ENCODE measurements around the gene ABCC11. TPM values are rescaled to one million over a fixed set of nuclear protein-coding genes. Genes with fewer than 3 reads are reported as not detected.

The ABCC11 gene
- total RNA-seq, 4 donors from 2014 or later = not detected

DNA sequence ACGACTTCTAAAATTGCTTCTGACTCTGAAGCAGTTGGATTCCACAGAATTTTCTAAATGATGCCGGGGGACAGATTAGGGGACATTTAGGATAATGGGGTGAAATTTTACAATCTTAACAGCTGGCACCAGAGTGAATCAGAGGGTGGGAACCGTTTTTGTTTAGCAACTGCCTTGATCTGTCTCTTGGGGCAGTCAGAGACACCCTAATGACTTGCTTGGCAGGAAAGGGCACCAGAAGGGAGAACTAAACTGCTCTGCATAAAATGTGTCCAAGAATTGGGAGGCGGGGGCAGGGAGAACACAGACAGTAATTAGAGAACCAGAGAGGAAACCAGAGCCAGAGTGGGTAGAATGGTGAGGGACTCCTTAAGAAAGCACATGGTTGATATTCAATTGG is 85.4 kb downstream of the ABCC11 start:
- TF ChIP-seq, protein P1, sequence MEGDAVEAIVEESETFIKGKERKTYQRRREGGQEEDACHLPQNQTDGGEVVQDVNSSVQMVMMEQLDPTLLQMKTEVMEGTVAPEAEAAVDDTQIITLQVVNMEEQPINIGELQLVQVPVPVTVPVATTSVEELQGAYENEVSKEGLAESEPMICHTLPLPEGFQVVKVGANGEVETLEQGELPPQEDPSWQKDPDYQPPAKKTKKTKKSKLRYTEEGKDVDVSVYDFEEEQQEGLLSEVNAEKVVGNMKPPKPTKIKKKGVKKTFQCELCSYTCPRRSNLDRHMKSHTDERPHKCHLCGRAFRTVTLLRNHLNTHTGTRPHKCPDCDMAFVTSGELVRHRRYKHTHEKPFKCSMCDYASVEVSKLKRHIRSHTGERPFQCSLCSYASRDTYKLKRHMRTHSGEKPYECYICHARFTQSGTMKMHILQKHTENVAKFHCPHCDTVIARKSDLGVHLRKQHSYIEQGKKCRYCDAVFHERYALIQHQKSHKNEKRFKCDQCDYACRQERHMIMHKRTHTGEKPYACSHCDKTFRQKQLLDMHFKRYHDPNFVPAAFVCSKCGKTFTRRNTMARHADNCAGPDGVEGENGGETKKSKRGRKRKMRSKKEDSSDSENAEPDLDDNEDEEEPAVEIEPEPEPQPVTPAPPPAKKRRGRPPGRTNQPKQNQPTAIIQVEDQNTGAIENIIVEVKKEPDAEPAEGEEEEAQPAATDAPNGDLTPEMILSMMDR (IDR thresholded peaks at IDR 0.05) = no peak
- TF ChIP-seq POLR2A (IDR thresholded peaks at IDR 0.05) (no peak), EP300 (IDR thresholded peaks at IDR 0.05) (no peak)
- H3K4me1 ChIP-seq = peaks cover 0 to 9% (median 2%) of the 10 kb centered on the region in 4 donors
- no peak overlapping the region for H3K27ac ChIP-seq
- no peak for DNase-seq (ENCODE audit: low spot score in 2 of 2)
- H3K4me3 ChIP-seq = no peak overlapping the region
- 68 to 69% methylated on average over 4 of the region's 4 CpGs for WGBS, 2 donors
- peaks cover 0 to 10% of the 10 kb centered on the region in 2 donors for H3K27me3 ChIP-seq
- H3K9me3 ChIP-seq = no peaks in the 10 kb centered on the region
- no peaks in the 10 kb centered on the region for H3K36me3 ChIP-seq

DNA sequence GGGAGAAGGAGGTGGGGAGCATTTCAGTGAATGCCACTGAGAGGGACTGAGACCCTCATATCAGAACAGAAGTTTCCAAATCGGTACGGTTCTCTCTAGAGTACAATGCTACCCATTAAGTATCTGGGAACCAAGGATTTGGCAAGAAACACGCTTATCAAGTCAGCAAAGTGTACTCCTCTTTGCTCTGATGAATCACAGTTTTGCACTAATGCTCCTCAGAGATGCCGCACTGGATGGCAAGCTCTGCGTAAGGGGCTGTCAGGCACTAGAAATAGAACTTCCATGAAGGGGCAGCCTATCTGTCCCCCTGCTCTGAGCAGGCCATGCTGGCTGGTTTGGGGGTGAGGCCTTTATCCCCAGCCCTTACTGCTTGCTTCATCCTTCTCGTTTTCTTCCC is 86.8 kb downstream of the ABCC11 start:
- WGBS, 2 donors = 62 to 66% methylated on average over 6 of the region's 6 CpGs
- Histone ChIP-seq H3K27me3 (peaks cover 0 to 10% of the 10 kb centered on the region in 2 donors), H3K4me3 (no peak overlapping the region), H3K27ac (no peak overlapping the region), H3K4me1 (peaks cover 0 to 14% (median 5%) of the 10 kb centered on the region in 4 donors), H3K9me3 (no peaks in the 10 kb centered on the region), H3K36me3 (no peaks in the 10 kb centered on the region)
- no peak for DNase-seq (ENCODE audit: low spot score in 2 of 2)
- TF ChIP-seq, protein P1 (IDR thresholded peaks at IDR 0.05) = no peak
- no peak for TF ChIP-seq POLR2A (IDR thresholded peaks at IDR 0.05)
- TF ChIP-seq EP300 (IDR thresholded peaks at IDR 0.05) = no peak

DNA sequence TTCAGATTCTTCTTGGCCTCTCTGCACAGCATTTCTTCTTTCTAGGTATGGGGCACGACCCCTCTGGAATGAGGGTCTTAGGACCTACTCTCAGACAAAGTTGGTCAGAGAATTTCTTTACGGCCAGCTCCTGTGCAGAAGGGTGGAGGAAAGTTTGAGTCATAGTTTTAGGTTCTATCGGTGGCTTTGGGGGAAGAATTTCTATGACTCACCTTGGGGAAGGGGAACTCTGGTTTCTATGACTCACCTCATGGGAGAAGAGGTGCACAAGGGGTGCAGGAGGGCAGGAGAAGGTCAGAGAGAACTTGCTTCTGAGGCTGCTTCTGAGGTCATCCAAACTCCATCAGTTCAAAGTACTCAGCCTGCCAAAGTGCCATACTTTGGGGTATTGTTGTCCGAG is 89.0 kb downstream of the ABCC11 start:
- Histone ChIP-seq H3K27me3 (peaks cover 0 to 10% of the 10 kb centered on the region in 2 donors), H3K4me3 (no peak overlapping the region), H3K9me3 (no peaks in the 10 kb centered on the region), H3K27ac (no peak overlapping the region), H3K36me3 (no peaks in the 10 kb centered on the region), H3K4me1 (peaks cover 0 to 6% (median 2%) of the 10 kb centered on the region in 4 donors)
- WGBS, 2 donors = 59 to 67% methylated on average over 4 of the region's 4 CpGs
- no peak for TF ChIP-seq EP300 (IDR thresholded peaks at IDR 0.05)
- TF ChIP-seq, protein P1 (IDR thresholded peaks at IDR 0.05) = no peak
- no peak for TF ChIP-seq POLR2A (IDR thresholded peaks at IDR 0.05)
- DNase-seq (ENCODE audit: low spot score in 2 of 2) = no peak

DNA sequence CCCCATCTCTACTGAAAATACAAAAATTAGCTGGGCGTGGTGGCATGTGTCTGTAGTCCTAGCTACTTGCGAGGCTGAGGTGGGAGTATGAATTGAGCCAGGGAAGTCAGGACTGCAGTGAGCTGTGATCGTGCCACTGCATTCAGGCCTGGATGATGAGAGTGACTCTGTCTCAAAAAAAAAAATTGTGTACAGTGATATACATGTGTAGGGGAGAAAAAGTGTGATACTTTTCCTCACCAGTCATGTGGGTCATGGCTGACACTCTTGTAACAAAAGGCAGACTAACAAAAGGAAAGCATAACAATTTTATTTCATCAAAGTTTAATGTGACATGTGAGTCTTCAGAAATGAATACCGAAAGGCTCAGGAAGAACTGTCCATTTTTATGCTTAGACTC is 89.5 kb downstream of the ABCC11 start:
- TF ChIP-seq EP300 (IDR thresholded peaks at IDR 0.05) (no peak), POLR2A (IDR thresholded peaks at IDR 0.05) (no peak)
- TF ChIP-seq, protein P1 (IDR thresholded peaks at IDR 0.05) = no peak
- DNase-seq (ENCODE audit: low spot score in 2 of 2) = no peak
- no peak overlapping the region for H3K27ac ChIP-seq
- peaks cover 0 to 10% of the 10 kb centered on the region in 2 donors for H3K27me3 ChIP-seq
- H3K9me3 ChIP-seq = no peaks in the 10 kb centered on the region
- no peak overlapping the region for H3K4me3 ChIP-seq
- no peaks in the 10 kb centered on the region for H3K36me3 ChIP-seq
- H3K4me1 ChIP-seq = peaks cover 0 to 6% (median 2%) of the 10 kb centered on the region in 4 donors
- 85 to 86% methylated on average over 4 of the region's 4 CpGs for WGBS, 2 donors

DNA sequence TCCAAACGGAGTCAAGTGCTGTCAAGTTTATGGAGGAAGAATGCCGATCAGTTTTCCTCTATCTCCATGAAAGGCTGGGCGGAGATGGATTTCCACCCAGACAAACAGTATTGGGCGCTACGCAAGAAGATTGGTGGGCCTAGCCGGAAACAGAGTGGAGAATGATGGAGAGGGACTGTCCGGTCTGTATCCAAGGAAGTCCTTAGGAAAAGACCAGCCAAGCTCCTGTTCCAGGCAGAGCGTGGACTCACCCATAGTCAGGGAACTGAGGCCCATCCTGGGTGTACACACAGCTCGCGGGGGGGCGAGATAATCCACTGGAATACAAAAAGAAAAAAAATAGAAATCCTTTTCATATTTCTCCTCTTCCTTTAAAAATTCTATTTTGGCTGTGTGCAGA is 90.0 kb downstream of the ABCC11 start:
- H3K4me1 ChIP-seq = peaks cover 0 to 6% (median 2%) of the 10 kb centered on the region in 4 donors
- no peak overlapping the region for H3K4me3 ChIP-seq
- no peaks in the 10 kb centered on the region for H3K36me3 ChIP-seq
- no peak overlapping the region for H3K27ac ChIP-seq
- WGBS, 2 donors = 86 to 87% methylated on average over 11 of the region's 11 CpGs
- TF ChIP-seq, protein P1 (IDR thresholded peaks at IDR 0.05) = no peak
- TF ChIP-seq POLR2A (IDR thresholded peaks at IDR 0.05) (no peak), EP300 (IDR thresholded peaks at IDR 0.05) (no peak)
- no peak for DNase-seq (ENCODE audit: low spot score in 2 of 2)
- no peaks in the 10 kb centered on the region for H3K9me3 ChIP-seq
- peaks cover 0 to 10% of the 10 kb centered on the region in 2 donors for H3K27me3 ChIP-seq
